GM18951 (cell line): ENCODE results near the gene ERRFI1.

Experiments used
- POLR2A ChIP-seq: IDR thresholded peaks from 4 replicates; pipeline ENCODE4 v1.6.1; 2011; ENCODE audit warnings: mild to moderate bottlenecking; ENCODE audit not compliant: insufficient read length, insufficient read depth; ENCODE audit errors: extremely low read depth
- in situ Hi-C: fragments of 300-500 bp; cut with MboI; formaldehyde crosslinking; loops from one replicate; pipeline ENCODE4 v1.12.0; 2022; ENCODE audit warnings: low sequenced_read_pairs, mixed read lengths, inconsistent platforms; ENCODE audit not compliant: unreplicated experiment

ERRFI1 gene

GRCh38 chr1:8020032-8020431, 6.1 kb downstream of the ERRFI1 start:
- in situ Hi-C loops, result loop anchor here (25.0 kb wide), 1 partner anchor 817 kb away; no protein-coding TSS in a partner anchor
- no peak for TF ChIP-seq POLR2A

- in situ Hi-C loops, result loop anchor here (10.0 to 25.0 kb wide), 2 partner anchors 296 to 818 kb away; partner anchors contain the start of gene SLC45A1
- TF ChIP-seq POLR2A, result no peak
These were observed 6.9 kb downstream of the ERRFI1 start for GRCh38 chr1:8019229-8019620.

- in situ Hi-C loops, result loop anchor here (10.0 to 25.0 kb wide), 2 partner anchors 296 to 819 kb away; partner anchors contain the start of gene SLC45A1
These were observed 7.4 kb downstream of the ERRFI1 start for GRCh38 chr1:8018492-8019228.

GRCh38 chr1:8017495-8018197, 8.5 kb downstream of the ERRFI1 start:
- TF ChIP-seq POLR2A, result no peak
- in situ Hi-C loops, result loop anchor here (10.0 to 25.0 kb wide), 2 partner anchors 297 to 820 kb away; partner anchors contain the start of gene SLC45A1

More at GRCh38 chr1:8018492-8019228, 7.4 kb downstream of the ERRFI1 start:
- no peak for TF ChIP-seq POLR2A

- TF ChIP-seq POLR2A, result no peak
These were observed 9.2 kb downstream of the ERRFI1 start for GRCh38 chr1:8016895-8017241.

GRCh38 chr1:8016210-8016894, 9.8 kb downstream of the ERRFI1 start:
- no peak for TF ChIP-seq POLR2A
- in situ Hi-C loops, result loop anchor here (10.0 to 25.0 kb wide), 2 partner anchors 298 to 821 kb away; partner anchors contain the start of gene SLC45A1

More at GRCh38 chr1:8016895-8017241, 9.2 kb downstream of the ERRFI1 start:
- in situ Hi-C loops, result loop anchor here (10.0 to 25.0 kb wide), 2 partner anchors 298 to 820 kb away; partner anchors contain the start of gene SLC45A1

GRCh38 chr1:8015809-8016165, 10.3 kb downstream of the ERRFI1 start:
- in situ Hi-C loops, result loop anchor here (10.0 to 25.0 kb wide), 2 partner anchors 299 to 822 kb away; partner anchors contain the start of gene SLC45A1
- TF ChIP-seq POLR2A, result no peak

- no peak for TF ChIP-seq POLR2A
- in situ Hi-C loops, result loop anchor here (10.0 to 25.0 kb wide), 2 partner anchors 300 to 822 kb away; partner anchors contain the start of gene SLC45A1
These were observed 10.9 kb downstream of the ERRFI1 start for GRCh38 chr1:8015036-8015808.

GRCh38 chr1:8014381-8014988, 11.6 kb downstream of the ERRFI1 start:
- in situ Hi-C loops, result loop anchor here (10.0 to 25.0 kb wide), 2 partner anchors 300 to 823 kb away; partner anchors contain the start of gene SLC45A1
- TF ChIP-seq POLR2A, result no peak

- in situ Hi-C loops, result loop anchor here (10.0 to 25.0 kb wide), 2 partner anchors 301 to 824 kb away; partner anchors contain the start of gene SLC45A1
These were observed 12.3 kb downstream of the ERRFI1 start for GRCh38 chr1:8013800-8014199.

GRCh38 chr1:8013399-8013798, 12.7 kb downstream of the ERRFI1 start:
- TF ChIP-seq POLR2A, result no peak
- in situ Hi-C loops, result loop anchor here (10.0 to 25.0 kb wide), 2 partner anchors 301 to 824 kb away; partner anchors contain the start of gene SLC45A1

More at GRCh38 chr1:8013800-8014199, 12.3 kb downstream of the ERRFI1 start:
- TF ChIP-seq POLR2A, result no peak
